ENCODE data around the gene CPD. TPM values are rescaled to one million over a fixed set of nuclear protein-coding genes. Genes with fewer than 3 reads are reported as not detected.

The CPD gene
- total and polyA plus RNA-seq, 9 of the 15 experiments (the other 6 are each of a cell fraction or from before 2014, with no cell fraction given) = 4.5 to 24.4 (median 20.4) TPM

DNA sequence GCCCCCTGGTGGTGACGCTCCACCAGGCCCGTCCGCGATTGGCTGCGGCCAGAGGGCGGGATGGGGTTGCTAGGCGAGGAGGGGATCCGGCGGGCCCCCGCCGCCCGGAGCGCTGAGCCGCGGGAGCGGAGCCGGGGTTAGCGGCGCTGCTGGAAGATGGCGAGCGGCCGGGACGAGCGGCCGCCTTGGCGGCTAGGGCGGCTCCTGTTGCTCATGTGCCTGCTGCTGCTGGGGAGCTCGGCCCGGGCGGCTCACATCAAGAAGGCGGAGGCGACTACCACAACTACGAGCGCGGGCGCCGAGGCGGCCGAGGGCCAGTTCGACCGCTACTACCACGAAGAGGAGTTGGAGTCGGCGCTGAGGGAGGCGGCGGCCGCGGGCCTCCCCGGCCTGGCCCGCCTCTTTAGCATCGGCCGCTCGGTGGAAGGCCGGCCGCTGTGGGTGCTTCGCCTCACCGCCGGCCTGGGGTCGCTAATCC lies at the start of gene CPD (continued):
- TF ChIP-seq, protein P1, sequence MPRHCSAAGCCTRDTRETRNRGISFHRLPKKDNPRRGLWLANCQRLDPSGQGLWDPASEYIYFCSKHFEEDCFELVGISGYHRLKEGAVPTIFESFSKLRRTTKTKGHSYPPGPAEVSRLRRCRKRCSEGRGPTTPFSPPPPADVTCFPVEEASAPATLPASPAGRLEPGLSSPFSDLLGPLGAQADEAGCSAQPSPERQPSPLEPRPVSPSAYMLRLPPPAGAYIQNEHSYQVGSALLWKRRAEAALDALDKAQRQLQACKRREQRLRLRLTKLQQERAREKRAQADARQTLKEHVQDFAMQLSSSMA (CRISPR knock-in tag; IDR thresholded peaks at IDR 0.05) = no peak
- TF ChIP-seq FOXJ2 (tag; IDR thresholded peaks at IDR 0.05) (no peak), ZNF311 (CRISPR knock-in tag; IDR thresholded peaks at IDR 0.05) (no peak), ADNP (tag; IDR thresholded peaks at IDR 0.05) (no peak), HSF4 (CRISPR knock-in tag; IDR thresholded peaks at IDR 0.05; ENCODE audit: borderline replicate concordance) (no peak), ZKSCAN8 (CRISPR knock-in tag; IDR thresholded peaks at IDR 0.05) (no peak), ZNF696 (CRISPR knock-in tag; conservative IDR thresholded peaks at IDR 0.05) (no peak), NFIC (IDR thresholded peaks at IDR 0.05) (no peak), ZFX (CRISPR knock-in tag; IDR thresholded peaks at IDR 0.05) (peak; percentile 84), PRMT5 (CRISPR knock-in tag; IDR thresholded peaks at IDR 0.05) (no peak), SAFB2 (IDR thresholded peaks at IDR 0.05; ENCODE audit: borderline replicate concordance, low read depth, low read length, severe bottlenecking) (no peak), IFI16 (CRISPR knock-in tag; IDR thresholded peaks at IDR 0.05) (no peak), SMARCA5 (IDR thresholded peaks at IDR 0.05) (no peak), HNRNPL (IDR thresholded peaks at IDR 0.05; ENCODE audit: low read depth, low read length) (no peak), MAZ (CRISPR knock-in tag; conservative IDR thresholded peaks at IDR 0.05 in 1 of 2, IDR thresholded peaks at IDR 0.05 in 1 of 2) (peak; percentile 90 to 95), ZNF12 (CRISPR knock-in tag; IDR thresholded peaks at IDR 0.05) (no peak), RBM34 (IDR thresholded peaks at IDR 0.05; ENCODE audit: borderline replicate concordance, insufficient read depth, low read length) (no peak), BDP1 (IDR thresholded peaks at IDR 0.05; ENCODE audit: insufficient read depth, insufficient read length) (no peak), XRCC5 (IDR thresholded peaks at IDR 0.05; ENCODE audit: low read depth, low read length) (no peak), KLF16 (IDR thresholded peaks at IDR 0.05) (no peak), SIN3B (IDR thresholded peaks at IDR 0.05; ENCODE audit: low read depth) (no peak), SMARCB1 (IDR thresholded peaks at IDR 0.05; ENCODE audit: insufficient read length, low read depth) (no peak)
- TF ChIP-seq, protein P2, sequence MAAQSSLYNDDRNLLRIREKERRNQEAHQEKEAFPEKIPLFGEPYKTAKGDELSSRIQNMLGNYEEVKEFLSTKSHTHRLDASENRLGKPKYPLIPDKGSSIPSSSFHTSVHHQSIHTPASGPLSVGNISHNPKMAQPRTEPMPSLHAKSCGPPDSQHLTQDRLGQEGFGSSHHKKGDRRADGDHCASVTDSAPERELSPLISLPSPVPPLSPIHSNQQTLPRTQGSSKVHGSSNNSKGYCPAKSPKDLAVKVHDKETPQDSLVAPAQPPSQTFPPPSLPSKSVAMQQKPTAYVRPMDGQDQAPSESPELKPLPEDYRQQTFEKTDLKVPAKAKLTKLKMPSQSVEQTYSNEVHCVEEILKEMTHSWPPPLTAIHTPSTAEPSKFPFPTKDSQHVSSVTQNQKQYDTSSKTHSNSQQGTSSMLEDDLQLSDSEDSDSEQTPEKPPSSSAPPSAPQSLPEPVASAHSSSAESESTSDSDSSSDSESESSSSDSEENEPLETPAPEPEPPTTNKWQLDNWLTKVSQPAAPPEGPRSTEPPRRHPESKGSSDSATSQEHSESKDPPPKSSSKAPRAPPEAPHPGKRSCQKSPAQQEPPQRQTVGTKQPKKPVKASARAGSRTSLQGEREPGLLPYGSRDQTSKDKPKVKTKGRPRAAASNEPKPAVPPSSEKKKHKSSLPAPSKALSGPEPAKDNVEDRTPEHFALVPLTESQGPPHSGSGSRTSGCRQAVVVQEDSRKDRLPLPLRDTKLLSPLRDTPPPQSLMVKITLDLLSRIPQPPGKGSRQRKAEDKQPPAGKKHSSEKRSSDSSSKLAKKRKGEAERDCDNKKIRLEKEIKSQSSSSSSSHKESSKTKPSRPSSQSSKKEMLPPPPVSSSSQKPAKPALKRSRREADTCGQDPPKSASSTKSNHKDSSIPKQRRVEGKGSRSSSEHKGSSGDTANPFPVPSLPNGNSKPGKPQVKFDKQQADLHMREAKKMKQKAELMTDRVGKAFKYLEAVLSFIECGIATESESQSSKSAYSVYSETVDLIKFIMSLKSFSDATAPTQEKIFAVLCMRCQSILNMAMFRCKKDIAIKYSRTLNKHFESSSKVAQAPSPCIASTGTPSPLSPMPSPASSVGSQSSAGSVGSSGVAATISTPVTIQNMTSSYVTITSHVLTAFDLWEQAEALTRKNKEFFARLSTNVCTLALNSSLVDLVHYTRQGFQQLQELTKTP (IDR thresholded peaks at IDR 0.05; ENCODE audit: low read depth in 1 of 2, partially characterized antibody in 2 of 2) = no peak
- TF ChIP-seq, protein P3, sequence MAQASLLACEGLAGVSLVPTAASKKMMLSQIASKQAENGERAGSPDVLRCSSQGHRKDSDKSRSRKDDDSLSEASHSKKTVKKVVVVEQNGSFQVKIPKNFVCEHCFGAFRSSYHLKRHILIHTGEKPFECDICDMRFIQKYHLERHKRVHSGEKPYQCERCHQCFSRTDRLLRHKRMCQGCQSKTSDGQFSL (CRISPR knock-in tag; IDR thresholded peaks at IDR 0.05) = no peak
- TF ChIP-seq, protein P3 (tag; IDR thresholded peaks at IDR 0.05) = no peak
